Measurements from ENCODE around the gene SELENOT. TPM values are rescaled to one million over a fixed set of nuclear protein-coding genes. Genes with fewer than 3 reads are reported as not detected.

The SELENOT gene
- polyA plus RNA-seq, 1 experiment, result 588 TPM

- Histone ChIP-seq H3K27ac (ENCODE audit: low read depth, low read length) (no peak overlapping the region), H3K27me3 (ENCODE audit: control insufficient read depth, insufficient read depth, low read length) (no peaks in the 10 kb centered on the region), H3K9me3 (ENCODE audit: control insufficient read depth, insufficient read depth, low read length) (no peaks in the 10 kb centered on the region), H3K4me3 (ENCODE audit: low read depth, low read length) (no peak overlapping the region)
- no peak for TF ChIP-seq CTCF (IDR thresholded peaks at IDR 0.05; ENCODE audit: low read depth, low read length)
- CTCF ChIA-PET, result no interaction called here
- POLR2A ChIA-PET, result no interaction called here
- DNase-seq (ENCODE audit: low read depth, low spot score), result no peak
Observed at GRCh38 chr3:150567328-150567727, 35.8 kb upstream of the SELENOT start.

DNA sequence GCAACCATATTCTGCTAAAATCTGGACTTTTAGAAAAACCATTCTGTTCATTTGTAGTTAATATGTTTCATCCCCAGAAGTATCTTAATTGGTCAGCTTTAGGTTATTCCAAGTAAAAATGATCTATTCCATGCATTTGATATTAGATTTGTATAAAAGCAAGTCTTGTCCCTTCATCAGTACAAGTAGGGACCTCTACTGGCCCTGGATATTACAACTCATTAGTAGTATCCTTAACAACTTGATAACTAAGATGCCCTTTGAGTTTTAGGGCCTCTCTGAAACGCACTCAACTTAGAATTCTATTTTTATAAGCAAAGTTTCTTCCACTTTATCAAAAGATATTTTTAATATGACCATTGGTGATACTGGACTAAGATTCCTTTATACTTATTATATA lies 25.3 kb upstream of the SELENOT start:
- H3K9me3 ChIP-seq (ENCODE audit: control insufficient read depth, insufficient read depth, low read length), result no peaks in the 10 kb centered on the region
- no peaks in the 10 kb centered on the region for H3K27me3 ChIP-seq (ENCODE audit: control insufficient read depth, insufficient read depth, low read length)
- H3K27ac ChIP-seq (ENCODE audit: low read depth, low read length), result no peak overlapping the region
- CTCF ChIA-PET, result no interaction called here
- no peak overlapping the region for H3K4me3 ChIP-seq (ENCODE audit: low read depth, low read length)
- POLR2A ChIA-PET, result no interaction called here
- no peak for DNase-seq (ENCODE audit: low read depth, low spot score)
- TF ChIP-seq CTCF (IDR thresholded peaks at IDR 0.05; ENCODE audit: low read depth, low read length), result no peak; the same call in 1 of the 2 replicates

DNA sequence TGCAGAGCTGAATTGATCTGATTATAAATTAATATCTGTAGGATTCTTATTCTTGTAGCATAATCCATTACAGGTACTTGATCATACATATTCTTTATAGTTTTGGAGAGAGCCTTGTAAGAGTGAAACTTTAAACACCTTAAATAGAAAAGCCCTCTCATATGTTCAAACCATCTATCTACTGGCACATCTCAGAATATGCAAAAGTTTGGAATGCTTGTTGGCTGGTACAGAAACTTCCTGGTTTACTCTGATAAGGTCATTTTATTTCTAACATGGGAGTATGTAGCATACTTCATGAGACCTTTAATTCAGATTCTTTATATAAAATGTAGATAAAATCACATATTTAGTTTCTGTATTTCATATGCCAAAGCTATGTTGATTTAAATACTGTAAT lies 21.9 kb upstream of the SELENOT start:
- H3K9me3 ChIP-seq (ENCODE audit: control insufficient read depth, insufficient read depth, low read length), result no peaks in the 10 kb centered on the region
- ChIA-PET POLR2A (no interaction called here), CTCF (no interaction called here)
- DNase-seq (ENCODE audit: low read depth, low spot score), result no peak
- H3K4me3 ChIP-seq (ENCODE audit: low read depth, low read length), result no peak overlapping the region
- TF ChIP-seq CTCF (IDR thresholded peaks at IDR 0.05; ENCODE audit: low read depth, low read length), result no peak
- H3K27me3 ChIP-seq (ENCODE audit: control insufficient read depth, insufficient read depth, low read length), result no peaks in the 10 kb centered on the region
- H3K27ac ChIP-seq (ENCODE audit: low read depth, low read length), result no peak overlapping the region

- H3K27ac ChIP-seq (ENCODE audit: low read depth, low read length), result no peak overlapping the region
- CTCF ChIA-PET, result no interaction called here
- no peaks in the 10 kb centered on the region for H3K27me3 ChIP-seq (ENCODE audit: control insufficient read depth, insufficient read depth, low read length)
- no peak for TF ChIP-seq CTCF (IDR thresholded peaks at IDR 0.05; ENCODE audit: low read depth, low read length)
- no peak overlapping the region for H3K4me3 ChIP-seq (ENCODE audit: low read depth, low read length)
- POLR2A ChIA-PET, result no interaction called here
- no peak for DNase-seq (ENCODE audit: low read depth, low spot score)
- no peaks in the 10 kb centered on the region for H3K9me3 ChIP-seq (ENCODE audit: control insufficient read depth, insufficient read depth, low read length)
Observed at GRCh38 chr3:150582620-150583019, 20.5 kb upstream of the SELENOT start.

- no peak overlapping the region for H3K27ac ChIP-seq (ENCODE audit: low read depth, low read length)
- no peak for DNase-seq (ENCODE audit: low read depth, low spot score)
- no peak for TF ChIP-seq CTCF (IDR thresholded peaks at IDR 0.05; ENCODE audit: low read depth, low read length)
- CTCF ChIA-PET, result no interaction called here
- no peaks in the 10 kb centered on the region for H3K27me3 ChIP-seq (ENCODE audit: control insufficient read depth, insufficient read depth, low read length)
- no peaks in the 10 kb centered on the region for H3K9me3 ChIP-seq (ENCODE audit: control insufficient read depth, insufficient read depth, low read length)
- POLR2A ChIA-PET, result no interaction called here
- no peak overlapping the region for H3K4me3 ChIP-seq (ENCODE audit: low read depth, low read length)
Observed at GRCh38 chr3:150583028-150583427, 20.1 kb upstream of the SELENOT start.

Data from AG04450 (cell line).